MG63 (cell line): ENCODE data around the gene ANGPTL2. TPM values are rescaled to one million over a fixed set of nuclear protein-coding genes. Genes with fewer than 3 reads are reported as not detected.

Source experiments
- DNase-seq: peaks from one replicate; pipeline ENCODE4 v3.0.0-alpha.2; 2020
- H3K27me3 ChIP-seq: fragments of 250-450 bp; sonication (Bioruptor Pico); 2 replicates; pipeline ENCODE4 v1.5.1; 2020; ENCODE audit warnings: mild to moderate bottlenecking, moderate library complexity
- H3K36me3 ChIP-seq: fragments of 250-450 bp; sonication (Bioruptor Pico); 2 replicates; pipeline ENCODE4 v1.5.1; 2020; ENCODE audit warnings: mild to moderate bottlenecking, moderate library complexity
- H3K4me3 ChIP-seq: fragments of 250-450 bp; sonication (Bioruptor Pico); 2 replicates; pipeline ENCODE4 v1.5.1; 2020; ENCODE audit warnings: mild to moderate bottlenecking, moderate library complexity
- H3K9me3 ChIP-seq: fragments of 250-450 bp; sonication (Bioruptor Pico); 2 replicates; pipeline ENCODE4 v1.5.1; 2020; ENCODE audit warnings: mild to moderate bottlenecking, moderate library complexity
- total RNA-seq: library from RNA; depleted of rRNA; stranded (reverse); fragments of >200 nt; shearing (Covaris generic); gene quantifications from 2 replicates; pipeline ENCODE4 v1.2.3, GENCODE V29; 2014; ENCODE audit warnings: low replicate concordance

Gene ANGPTL2
- total RNA-seq, 1 experiment from 2014 or later, result 7.1 TPM

DNA sequence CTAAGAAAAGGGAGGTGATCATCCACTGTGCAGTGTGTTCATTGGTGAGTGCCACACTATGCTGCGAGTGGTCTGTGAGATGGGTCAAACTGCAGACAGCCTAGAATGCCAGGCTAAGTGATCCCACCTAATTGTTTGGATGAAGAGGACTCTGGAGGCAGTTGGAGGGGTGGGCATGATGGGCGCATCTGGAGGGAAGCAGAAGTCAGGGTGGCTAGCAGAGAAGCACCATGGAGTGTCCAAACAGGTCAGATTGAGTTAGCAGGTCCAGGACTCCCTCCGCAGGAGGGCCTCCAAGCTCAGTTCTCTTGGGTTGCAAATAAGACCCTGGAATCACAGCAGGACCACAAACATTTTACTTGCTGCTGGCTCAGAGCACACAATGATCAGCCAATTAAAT lies 19.9 kb upstream of the ANGPTL2 start:
- Histone ChIP-seq H3K4me3 (no peak overlapping the region), H3K36me3 (no peaks in the 10 kb centered on the region), H3K9me3 (no peaks in the 10 kb centered on the region), H3K27me3 (no peaks in the 10 kb centered on the region)
- no peak for DNase-seq

DNA sequence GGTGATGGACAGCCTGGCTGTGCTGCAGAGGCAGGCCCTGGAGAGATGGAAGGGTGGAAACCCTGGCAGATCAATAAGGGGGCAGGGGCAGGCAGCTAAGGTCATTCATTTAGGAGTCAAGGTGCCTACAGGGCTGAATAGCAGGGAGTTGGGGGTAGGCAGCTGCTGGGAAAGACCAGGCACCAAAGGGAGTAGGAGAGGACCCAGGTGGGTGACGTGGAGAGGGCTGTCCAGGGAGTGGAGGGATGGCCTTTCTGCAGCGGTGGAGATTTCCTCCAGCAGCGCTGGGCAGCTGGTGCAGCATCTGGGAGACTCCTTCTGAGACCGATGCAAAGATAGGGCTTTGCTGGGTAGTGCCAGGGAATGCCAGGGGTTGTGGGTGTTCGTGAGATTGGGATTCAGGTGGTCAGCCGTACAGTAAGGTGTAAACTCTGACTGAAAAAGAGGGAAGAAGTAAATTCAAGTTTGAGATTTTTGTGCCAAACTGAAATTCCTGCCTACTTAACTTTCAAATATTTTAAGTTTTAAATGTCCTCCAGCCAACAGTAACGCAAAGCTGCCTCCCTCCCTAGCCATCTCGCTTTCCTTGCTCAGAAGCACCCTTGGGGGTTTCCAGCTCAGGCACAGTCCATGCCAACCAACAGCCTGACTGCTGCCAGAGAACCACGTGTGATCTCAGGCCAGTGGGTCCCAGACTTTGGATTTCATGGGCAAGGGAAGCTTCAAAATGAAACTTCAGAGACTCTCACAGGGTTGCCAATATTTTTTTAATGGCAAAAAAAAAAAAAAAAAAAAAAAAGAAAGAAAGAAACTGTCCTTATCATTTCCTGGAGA lies 18.6 kb upstream of the ANGPTL2 start:
- Histone ChIP-seq H3K36me3 (no peaks in the 10 kb centered on the region), H3K9me3 (no peaks in the 10 kb centered on the region), H3K27me3 (no peaks in the 10 kb centered on the region), H3K4me3 (no peak overlapping the region)
- DNase-seq, result peak; percentile 43

DNA sequence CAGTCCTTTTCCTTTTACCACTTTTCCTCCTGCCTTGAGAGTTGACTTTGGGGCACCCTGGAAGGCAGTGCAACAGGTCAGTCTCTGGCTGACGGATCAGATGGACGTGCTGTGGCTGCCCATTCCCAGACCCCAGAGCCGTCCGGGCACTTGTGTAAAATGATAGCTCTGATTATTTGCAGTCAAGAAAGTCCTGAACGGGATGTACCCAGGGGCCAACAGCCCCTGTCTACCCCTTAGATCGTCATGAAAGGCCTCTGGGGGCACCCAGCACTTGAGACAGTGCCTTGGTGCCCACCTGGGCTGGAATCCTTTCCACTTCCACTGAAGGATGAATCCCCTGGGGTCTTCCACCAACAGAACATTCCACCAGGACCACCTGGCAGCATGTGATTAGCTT lies 17.7 kb upstream of the ANGPTL2 start:
- no peak overlapping the region for H3K4me3 ChIP-seq
- H3K9me3 ChIP-seq, result no peaks in the 10 kb centered on the region
- H3K27me3 ChIP-seq, result no peaks in the 10 kb centered on the region
- DNase-seq, result no peak
- H3K36me3 ChIP-seq, result no peaks in the 10 kb centered on the region

DNA sequence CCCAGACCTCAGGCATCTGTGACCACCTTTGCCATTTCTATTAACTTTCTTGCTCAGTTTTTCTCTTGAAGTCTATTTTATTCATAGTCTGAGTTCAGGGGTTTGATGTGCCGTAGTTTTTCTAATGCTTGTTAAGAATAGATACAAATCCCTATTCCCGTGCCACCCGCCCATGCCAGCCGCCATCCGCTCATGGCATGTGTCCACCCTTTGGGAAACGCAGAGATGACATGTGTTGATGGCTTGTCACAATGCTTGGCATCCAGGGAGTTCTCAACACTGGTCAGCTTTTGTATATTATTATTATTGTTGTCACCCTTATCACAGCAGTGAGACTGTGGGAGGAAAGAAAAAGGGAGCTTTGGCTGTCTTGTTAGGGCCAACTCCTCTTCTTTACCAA lies 17.3 kb upstream of the ANGPTL2 start:
- no peaks in the 10 kb centered on the region for H3K9me3 ChIP-seq
- DNase-seq, result no peak
- no peaks in the 10 kb centered on the region for H3K36me3 ChIP-seq
- no peak overlapping the region for H3K4me3 ChIP-seq
- no peaks in the 10 kb centered on the region for H3K27me3 ChIP-seq

DNA sequence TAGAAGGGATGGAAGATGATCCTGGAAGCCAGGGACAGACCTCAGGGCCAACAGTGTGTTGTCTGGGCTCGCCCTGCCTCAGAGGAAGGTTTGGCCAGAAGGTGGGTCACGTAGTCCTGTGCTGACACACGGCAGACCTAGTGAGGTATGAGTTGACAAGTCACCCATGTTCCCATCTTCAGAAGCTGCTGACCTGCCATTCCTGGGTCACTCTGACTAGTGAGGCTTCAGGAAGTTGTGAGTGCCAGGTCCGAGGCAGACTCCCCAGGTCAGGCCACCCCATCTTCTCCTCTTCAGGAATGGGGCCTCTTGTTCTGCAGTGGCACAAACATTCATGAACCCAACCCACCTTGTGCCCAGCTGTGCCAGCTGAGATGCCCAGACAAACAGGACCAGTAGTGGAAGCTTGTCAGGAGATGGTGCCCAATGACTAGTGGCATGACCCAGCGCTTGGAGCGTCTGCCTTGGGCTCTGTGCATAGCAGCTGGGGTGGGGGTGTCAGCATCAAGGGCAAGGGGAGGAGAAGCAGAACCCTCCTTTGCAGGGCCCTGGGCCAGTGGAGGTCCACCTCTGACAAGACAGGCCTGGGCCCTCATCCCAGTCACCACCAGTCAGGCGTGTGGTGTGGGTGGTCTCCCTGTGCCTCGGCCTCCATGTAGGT lies 16.8 kb upstream of the ANGPTL2 start:
- no peaks in the 10 kb centered on the region for H3K9me3 ChIP-seq
- H3K4me3 ChIP-seq, result no peak overlapping the region
- DNase-seq, result no peak
- H3K27me3 ChIP-seq, result no peaks in the 10 kb centered on the region
- H3K36me3 ChIP-seq, result no peaks in the 10 kb centered on the region

DNA sequence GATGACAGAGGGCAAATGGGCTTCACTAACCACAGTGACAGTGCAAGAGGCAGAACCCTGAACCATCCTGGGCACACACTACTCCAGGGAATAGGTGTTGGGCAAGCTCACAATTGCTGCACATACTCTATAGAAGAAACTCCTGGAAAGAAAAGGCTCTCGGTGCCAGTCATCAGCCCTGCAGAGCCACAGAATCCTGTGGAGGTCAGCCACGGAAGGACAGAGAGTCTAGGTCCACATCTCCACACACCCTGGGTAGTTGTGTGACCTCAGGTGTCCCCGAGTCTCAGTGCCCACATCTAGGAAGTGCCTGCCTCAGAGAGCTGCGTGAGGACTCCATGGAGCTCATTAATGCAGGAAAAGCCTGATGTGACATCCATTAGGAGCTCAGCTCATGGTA lies 16.0 kb upstream of the ANGPTL2 start:
- DNase-seq, result no peak
- H3K4me3 ChIP-seq, result no peak overlapping the region
- H3K9me3 ChIP-seq, result no peaks in the 10 kb centered on the region
- no peaks in the 10 kb centered on the region for H3K36me3 ChIP-seq
- no peaks in the 10 kb centered on the region for H3K27me3 ChIP-seq

DNA sequence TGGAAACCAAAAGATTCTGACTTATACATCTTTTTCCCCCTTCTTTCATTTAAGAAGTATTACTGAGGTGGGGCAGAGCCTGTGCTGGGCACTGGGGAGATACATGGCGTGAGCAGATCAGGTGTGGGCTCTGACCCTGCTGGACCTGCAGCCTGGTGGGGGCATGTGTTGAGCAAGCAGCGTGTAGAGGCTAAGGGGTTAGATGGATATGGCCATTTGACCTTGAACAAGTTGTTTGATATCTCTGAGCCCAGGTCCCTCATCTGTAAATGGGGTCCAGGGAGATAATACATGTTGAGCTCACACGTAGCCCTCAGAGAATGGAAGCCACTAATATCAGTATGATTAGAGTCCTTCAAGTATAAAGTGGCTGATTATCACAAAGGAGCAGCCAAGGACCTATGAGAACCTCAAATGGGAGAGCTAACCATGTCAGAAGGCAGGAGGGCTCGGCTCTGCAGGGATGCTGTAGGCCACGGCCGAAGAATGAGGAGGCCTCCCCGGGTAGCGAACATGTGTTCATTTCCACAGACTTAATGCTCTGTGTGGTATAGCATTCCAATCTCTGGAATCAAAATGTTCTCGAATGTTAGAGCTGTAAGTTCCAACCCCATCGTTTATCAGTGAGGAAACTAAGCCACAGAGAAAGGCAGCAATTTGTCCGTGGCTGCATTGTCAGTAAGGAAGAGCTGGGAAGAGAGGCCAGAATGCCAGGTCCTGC lies 15.4 kb upstream of the ANGPTL2 start:
- no peak for DNase-seq
- no peaks in the 10 kb centered on the region for H3K27me3 ChIP-seq
- H3K9me3 ChIP-seq, result no peaks in the 10 kb centered on the region
- H3K36me3 ChIP-seq, result no peaks in the 10 kb centered on the region
- H3K4me3 ChIP-seq, result no peak overlapping the region

DNA sequence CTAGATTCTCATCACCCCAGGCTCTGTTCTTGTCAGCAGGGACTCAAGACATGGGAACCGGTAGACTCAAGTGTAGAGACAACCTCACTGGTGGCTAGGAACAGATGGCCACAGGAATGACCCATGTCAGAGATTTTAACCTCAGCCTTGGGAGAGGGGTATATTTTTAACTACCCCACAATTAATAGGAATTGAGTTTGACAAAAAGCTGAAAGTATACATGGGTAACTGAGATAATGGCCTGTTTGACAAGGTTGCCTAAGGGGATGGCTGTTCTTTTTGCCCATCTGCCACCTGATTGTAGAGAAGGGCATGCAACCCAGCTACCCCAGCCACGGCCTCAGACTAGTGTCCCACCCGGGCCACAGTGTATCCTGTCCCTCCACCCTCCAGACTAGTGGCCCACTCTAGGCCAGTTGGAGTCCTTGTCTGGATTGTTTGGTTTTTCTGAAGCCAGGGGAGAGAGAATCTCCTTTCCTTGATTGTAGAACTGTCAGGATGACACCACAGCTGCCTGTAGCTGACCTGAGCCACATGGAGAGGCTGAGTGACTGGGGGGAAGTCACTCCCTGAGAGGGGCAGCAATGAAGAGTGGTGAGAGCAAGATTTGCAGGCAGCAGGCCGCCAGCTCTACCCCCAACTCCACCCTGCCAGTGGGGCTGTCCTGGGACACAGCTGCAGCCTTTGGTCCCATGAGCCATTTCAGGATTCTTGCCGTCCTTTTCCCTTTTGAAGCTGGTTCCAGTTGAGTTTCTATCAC lies 14.6 kb upstream of the ANGPTL2 start:
- H3K9me3 ChIP-seq, result no peaks in the 10 kb centered on the region
- H3K4me3 ChIP-seq, result no peak overlapping the region
- DNase-seq, result no peak
- no peaks in the 10 kb centered on the region for H3K27me3 ChIP-seq
- H3K36me3 ChIP-seq, result no peaks in the 10 kb centered on the region

DNA sequence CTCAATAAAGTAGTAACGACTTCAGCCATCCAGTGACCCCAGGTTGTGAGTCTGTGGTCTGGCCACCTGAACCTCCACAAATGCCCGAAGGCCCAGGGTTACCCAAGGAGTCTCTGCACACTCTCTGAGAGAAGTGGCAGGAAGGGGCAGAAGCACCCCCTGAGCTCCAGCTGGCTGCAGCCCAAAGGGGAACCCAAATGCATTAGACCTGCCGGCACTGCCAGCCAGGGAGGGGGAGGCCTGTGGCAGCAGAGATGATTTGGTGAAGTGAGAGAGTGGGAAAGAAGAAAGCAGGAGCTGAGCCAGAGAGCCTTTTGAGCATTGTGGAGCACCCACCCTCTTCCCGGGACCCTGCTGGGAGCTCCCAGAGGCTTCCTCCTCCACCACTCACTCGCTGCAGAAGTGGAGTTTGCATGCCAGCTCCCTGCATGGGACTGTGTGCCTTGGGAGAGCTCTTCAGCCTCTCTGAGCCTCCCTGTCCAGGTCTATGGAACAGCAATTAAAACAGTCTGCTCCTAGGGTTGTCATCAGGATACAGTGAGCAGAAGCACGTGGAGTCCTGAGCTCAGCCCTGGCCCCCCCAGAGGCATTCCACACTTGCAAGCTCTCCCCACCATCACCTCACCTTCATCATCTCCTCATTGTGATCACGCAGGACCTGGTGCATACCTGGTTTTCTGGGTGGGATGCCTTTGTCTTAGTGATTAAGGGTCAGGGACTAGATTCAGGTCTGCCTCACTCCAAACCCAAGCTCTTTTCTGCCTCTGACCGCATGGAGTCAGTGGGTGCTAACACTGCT lies 13.8 kb upstream of the ANGPTL2 start:
- H3K27me3 ChIP-seq, result no peaks in the 10 kb centered on the region
- no peak for DNase-seq
- no peaks in the 10 kb centered on the region for H3K36me3 ChIP-seq
- H3K4me3 ChIP-seq, result no peak overlapping the region
- no peaks in the 10 kb centered on the region for H3K9me3 ChIP-seq

DNA sequence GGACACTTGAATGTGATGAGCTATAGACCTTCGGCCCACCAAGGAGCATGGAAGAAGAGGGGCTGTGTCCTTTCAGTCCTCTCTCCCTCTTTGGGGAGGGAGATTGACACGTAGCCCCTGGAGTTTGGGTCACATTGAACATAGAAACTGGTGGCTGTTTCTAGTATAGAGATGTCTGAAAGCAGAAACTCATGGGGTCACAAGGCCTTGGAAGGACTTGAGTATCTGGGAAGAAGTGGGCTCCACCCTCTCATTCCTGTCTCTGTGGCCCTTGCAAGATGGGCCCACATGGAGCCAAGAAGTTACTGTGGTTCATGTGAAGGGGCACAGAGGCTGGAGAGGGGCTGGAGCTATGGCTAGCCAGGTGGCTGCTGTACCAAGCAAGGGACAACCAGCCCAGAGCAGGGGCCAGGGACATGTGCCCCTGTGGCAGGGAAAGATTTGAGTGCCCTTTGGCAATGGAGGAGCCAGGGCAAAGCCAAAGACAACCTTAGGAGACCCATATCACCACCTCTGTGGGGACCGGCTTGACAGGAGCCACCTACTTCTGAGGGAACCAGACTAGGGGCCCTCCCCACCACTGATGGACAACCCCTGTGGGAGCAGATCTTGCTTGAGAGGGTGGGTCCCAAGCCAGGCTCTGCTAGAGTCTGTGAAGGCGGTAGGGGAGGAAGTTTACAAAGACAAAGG lies 12.8 kb upstream of the ANGPTL2 start:
- Histone ChIP-seq H3K27me3 (no peaks in the 10 kb centered on the region), H3K4me3 (no peak overlapping the region), H3K9me3 (no peaks in the 10 kb centered on the region), H3K36me3 (no peaks in the 10 kb centered on the region)
- DNase-seq, result no peak

DNA sequence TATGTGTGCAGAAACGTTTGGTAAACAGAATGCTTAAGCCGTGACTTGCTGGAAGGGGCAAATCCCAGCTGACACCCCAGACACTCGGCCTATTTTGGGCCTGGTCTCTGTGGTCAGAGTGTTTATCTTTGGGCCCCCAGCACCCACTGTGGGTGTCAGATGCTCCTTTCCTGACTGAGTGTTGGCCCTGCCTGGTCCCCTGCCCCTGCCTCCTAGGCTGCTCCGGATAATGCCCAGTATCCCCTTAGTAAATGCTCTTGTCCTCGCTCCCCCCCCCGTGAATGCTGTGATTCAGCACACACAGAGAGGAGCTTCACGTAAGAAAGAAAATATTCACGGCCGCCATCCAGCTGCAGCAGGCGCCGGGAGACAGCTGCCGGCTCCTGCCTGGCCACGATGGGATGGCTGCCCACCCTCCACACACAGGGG lies 11.3 kb upstream of the ANGPTL2 start:
- DNase-seq, result peak; percentile 88
- Histone ChIP-seq H3K27me3 (no peaks in the 10 kb centered on the region), H3K4me3 (no peak overlapping the region)

DNA sequence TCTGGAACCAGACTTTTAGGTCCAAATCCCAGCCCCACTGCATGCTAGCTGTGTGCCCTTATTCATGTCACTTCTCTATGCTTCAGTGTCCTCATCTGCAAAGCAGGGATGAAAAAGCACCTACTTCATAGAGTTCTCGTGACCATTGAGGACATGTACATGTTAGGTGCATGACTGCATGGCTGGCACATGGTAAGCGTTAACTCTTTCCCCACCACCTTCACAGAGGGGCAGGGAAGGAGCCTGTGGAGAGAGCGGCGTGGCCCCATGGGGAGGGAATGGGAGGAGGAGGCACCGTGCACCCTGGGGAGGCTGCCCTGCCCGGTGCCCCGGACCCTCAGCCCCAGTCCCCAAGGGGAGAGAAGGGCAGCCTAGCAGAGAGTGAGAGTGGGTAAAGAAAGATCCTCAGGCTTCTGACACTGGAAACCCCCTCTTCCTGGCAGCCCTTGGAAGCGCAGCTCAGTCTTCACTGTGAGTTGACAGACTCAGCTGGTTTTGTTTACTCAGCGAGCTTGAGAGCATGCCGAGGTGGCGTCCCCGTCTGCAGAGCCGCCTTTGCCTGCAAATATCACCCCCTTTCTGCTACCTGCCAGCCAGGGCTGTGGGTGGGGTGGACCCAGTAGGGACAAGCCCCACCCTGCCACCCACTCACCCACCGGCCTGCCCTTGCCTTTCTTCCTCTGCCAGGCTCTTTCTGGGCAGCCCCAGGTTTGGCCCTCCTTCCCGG lies 10.6 kb upstream of the ANGPTL2 start:
- no peak overlapping the region for H3K4me3 ChIP-seq
- peak; percentile 63 for DNase-seq
- H3K36me3 ChIP-seq, result no peaks in the 10 kb centered on the region
- H3K27me3 ChIP-seq, result no peaks in the 10 kb centered on the region
- H3K9me3 ChIP-seq, result 0 out of 2 replicates have a peak, but pooled peaks cover under 1% of the 10 kb centered on the region

More for the DNA sequence above, 11.3 kb upstream of the ANGPTL2 start:
- Histone ChIP-seq H3K36me3 (no peaks in the 10 kb centered on the region), H3K9me3 (no peaks in the 10 kb centered on the region)

DNA sequence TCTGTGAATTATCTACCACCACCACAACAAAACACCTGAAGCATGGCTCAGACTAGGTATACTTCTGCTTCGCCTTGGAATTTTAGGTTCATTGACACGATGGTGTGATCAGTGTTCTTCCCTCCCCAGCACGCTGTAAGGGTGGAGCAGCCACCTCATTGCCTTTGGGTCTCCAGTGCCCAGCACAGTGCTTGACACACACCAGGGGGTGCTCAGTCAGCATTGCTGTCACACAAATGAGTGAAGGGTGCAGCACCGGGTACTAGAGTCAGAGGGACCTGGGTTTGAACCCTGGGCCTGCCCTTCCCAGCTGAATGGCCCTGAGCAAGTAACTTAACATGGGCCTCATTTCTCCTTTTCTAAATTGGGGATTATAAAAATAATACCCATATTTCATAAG lies 9.9 kb upstream of the ANGPTL2 start:
- Histone ChIP-seq H3K4me3 (no peak overlapping the region), H3K27me3 (no peaks in the 10 kb centered on the region), H3K36me3 (no peaks in the 10 kb centered on the region)

DNA sequence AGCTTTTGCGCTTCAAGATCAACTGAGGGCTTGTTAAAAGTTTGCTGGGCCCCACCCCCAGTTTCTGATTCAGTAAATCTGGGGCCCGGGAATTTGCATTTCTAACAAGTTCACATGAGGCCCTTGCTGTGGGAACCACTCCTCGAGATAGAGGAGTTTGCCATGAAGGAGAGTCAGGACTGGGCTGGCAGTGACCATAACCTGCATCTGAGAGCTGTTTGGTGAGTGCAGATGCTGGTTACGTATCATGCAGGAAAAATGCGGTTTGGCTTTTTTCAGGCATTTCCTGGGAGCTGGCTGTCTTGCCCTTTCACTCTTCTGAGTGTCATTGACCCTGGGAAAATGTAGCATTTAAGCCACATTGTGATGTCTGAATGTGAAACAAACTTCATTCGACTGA lies 9.4 kb upstream of the ANGPTL2 start:
- Histone ChIP-seq H3K36me3 (no peaks in the 10 kb centered on the region), H3K4me3 (no peak overlapping the region), H3K9me3 (0 out of 2 replicates have a peak, but pooled peaks cover 2% of the 10 kb centered on the region), H3K27me3 (no peaks in the 10 kb centered on the region)
- peak; percentile 75 for DNase-seq

More for the DNA sequence above, 9.9 kb upstream of the ANGPTL2 start:
- DNase-seq, result no peak
- H3K9me3 ChIP-seq, result 0 out of 2 replicates have a peak, but pooled peaks cover 2% of the 10 kb centered on the region
